Suprapubic skin (tissue), 3 donors: Measurements from ENCODE around the gene ME3.

ENCODE experiments used
- CTCF ChIP-seq, 2 donors: fragments of 200-600 bp in 1 of 2; fragments of 450-650 bp in 1 of 2; sonication (generic) in 1 of 2; IDR thresholded peaks; one replicate each; pipeline ENCODE4 v1.5.1; 2016 to 2019; ENCODE audit warnings: antibody characterized with exemption in 2 of 2, mild to moderate bottlenecking in 1 of 2, moderate library complexity in 1 of 2
- EP300 ChIP-seq: sonication (generic); formaldehyde crosslinking; IDR thresholded peaks from one replicate; pipeline ENCODE4 v1.6.1; 2017; ENCODE audit warnings: antibody characterized with exemption
- POLR2A ChIP-seq, 2 donors: fragments of 450-650 bp; IDR thresholded peaks; one replicate each; pipeline ENCODE4 v1.6.1; 2017; ENCODE audit warnings: antibody characterized with exemption in 2 of 2, mild to moderate bottlenecking in 2 of 2, moderate library complexity in 2 of 2

GRCh38 chr11:86578727-86579405 is 93.5 kb downstream of the ME3 start:
- no peak for TF ChIP-seq POLR2A (IDR thresholded peaks at IDR 0.05)
- no peak for TF ChIP-seq CTCF (IDR thresholded peaks at IDR 0.05)
- TF ChIP-seq EP300, result no peak
